Nephron (organoid): ENCODE results near the gene CCDC171.
A peak's percentile ranks its signal among the peaks of the same experiment; 100 is the strongest.

ENCODE experiments used
- H3K27ac Mint-ChIP-seq, 3 experiments: 2 replicates each; pipeline ENCODE4 v1.8.0; 2020; ENCODE audit warnings: mixed read lengths in 3 of 3, mild to moderate bottlenecking in 2 of 3, moderate library complexity in 1 of 3
- H3K27me3 Mint-ChIP-seq: 2 replicates; pipeline ENCODE4 v1.8.0; 2021; ENCODE audit warnings: low read depth, mild to moderate bottlenecking, moderate library complexity, mixed read lengths
- H3K36me3 Mint-ChIP-seq: 2 replicates; pipeline ENCODE4 v1.8.0; 2020; ENCODE audit warnings: low read depth, mixed read lengths
- H3K4me1 Mint-ChIP-seq: 2 replicates; pipeline ENCODE4 v1.8.0; 2020; ENCODE audit warnings: mixed read lengths
- H3K4me3 Mint-ChIP-seq, 3 experiments: 2 replicates each; pipeline ENCODE4 v1.8.0; 2020; ENCODE audit warnings: mild to moderate bottlenecking in 3 of 3, mixed read lengths in 3 of 3, moderate library complexity in 2 of 3
- H3K9me3 Mint-ChIP-seq: 2 replicates; pipeline ENCODE4 v1.8.0; 2020; ENCODE audit warnings: mixed read lengths
- CTCF ChIP-seq, 3 experiments: fragments of 200-600 bp; sonication (generic); IDR thresholded peaks; one replicate each; pipeline ENCODE4 v1.5.0; 2021; ENCODE audit warnings: antibody characterized with exemption in 3 of 3; ENCODE audit not compliant: unreplicated experiment in 3 of 3

The CCDC171 gene

DNA sequence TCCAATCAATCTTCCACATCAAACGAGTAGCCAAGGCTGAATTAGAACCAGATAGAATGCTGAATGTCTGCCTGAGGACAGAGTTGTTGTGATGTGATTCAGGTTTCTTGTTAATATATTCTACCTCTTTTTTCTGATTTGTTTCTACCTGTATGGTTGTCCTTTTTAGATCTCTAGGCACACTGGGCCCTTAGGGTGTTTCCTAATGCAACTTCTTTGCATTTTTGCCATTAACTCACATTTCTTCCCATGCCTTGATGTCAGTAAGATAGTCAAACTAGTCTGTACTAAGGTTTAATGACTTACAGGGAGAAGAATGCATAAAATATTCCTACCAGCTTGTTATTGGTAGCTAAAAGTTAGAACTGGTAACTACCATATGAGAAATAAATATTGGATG, 413.6 kb downstream of the CCDC171 start:
- no peak overlapping the region for H3K4me3 Mint-ChIP-seq
- no peaks in the 10 kb centered on the region for H3K27me3 Mint-ChIP-seq
- H3K9me3 Mint-ChIP-seq: no peaks in the 10 kb centered on the region
- H3K36me3 Mint-ChIP-seq: no peaks in the 10 kb centered on the region
- no peaks in the 10 kb centered on the region for H3K4me1 Mint-ChIP-seq
- no peak for TF ChIP-seq CTCF (IDR thresholded peaks at IDR 0.05; ENCODE audit: unreplicated experiment in 3 of 3)
- no peak overlapping the region for H3K27ac Mint-ChIP-seq

DNA sequence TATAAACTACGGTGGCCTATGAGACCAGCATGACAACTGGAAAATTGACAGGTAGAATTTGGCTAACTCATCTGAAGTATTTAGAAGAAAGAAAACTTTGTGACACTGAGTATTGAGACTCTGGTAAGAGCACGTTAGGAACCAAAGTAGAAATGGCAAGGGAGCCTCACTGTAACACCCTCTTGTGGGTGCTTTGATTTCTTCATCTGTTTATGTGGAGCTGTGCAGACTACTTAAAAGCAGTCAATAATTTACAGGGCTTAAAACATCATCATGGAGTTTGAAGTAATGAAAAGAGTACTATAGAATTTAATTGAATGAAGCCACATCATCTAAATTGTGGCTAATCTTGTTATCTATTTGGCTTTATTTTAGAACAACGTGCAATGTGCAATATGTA, 414.2 kb downstream of the CCDC171 start:
- no peaks in the 10 kb centered on the region for H3K27me3 Mint-ChIP-seq
- TF ChIP-seq CTCF (IDR thresholded peaks at IDR 0.05; ENCODE audit: unreplicated experiment in 3 of 3): peak in 1 of 3 experiments; percentile 26
- H3K27ac Mint-ChIP-seq: no peak overlapping the region

DNA sequence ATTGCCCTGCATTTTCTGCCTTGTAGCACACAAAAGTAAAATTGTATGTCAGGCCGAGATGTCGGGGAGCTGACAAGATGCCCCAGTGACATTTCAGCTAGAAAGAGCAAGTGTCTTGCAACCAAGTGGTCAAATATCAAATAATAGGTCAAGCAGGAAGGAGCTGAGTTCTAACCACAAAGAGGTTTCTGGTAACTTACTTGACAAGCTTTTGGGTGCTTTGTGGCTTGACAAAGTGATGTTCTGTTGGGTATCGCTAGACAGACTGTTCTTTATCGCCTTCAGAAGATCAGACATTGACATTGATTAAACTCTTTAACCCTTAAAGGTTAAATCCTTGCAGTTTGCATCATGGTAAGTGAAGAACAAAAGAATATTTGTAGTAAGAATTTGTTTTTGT, 419.9 kb downstream of the CCDC171 start:
- H3K4me1 Mint-ChIP-seq: no peaks in the 10 kb centered on the region
- no peak overlapping the region for H3K4me3 Mint-ChIP-seq
- H3K27me3 Mint-ChIP-seq: no peaks in the 10 kb centered on the region
- TF ChIP-seq CTCF (IDR thresholded peaks at IDR 0.05; ENCODE audit: unreplicated experiment in 3 of 3): no peak
- no peaks in the 10 kb centered on the region for H3K36me3 Mint-ChIP-seq
- H3K9me3 Mint-ChIP-seq: no peaks in the 10 kb centered on the region
- H3K27ac Mint-ChIP-seq: no peak overlapping the region

More for the DNA sequence above, 414.2 kb downstream of the CCDC171 start:
- no peaks in the 10 kb centered on the region for H3K9me3 Mint-ChIP-seq
- no peak overlapping the region for H3K4me3 Mint-ChIP-seq
- no peaks in the 10 kb centered on the region for H3K36me3 Mint-ChIP-seq
- no peaks in the 10 kb centered on the region for H3K4me1 Mint-ChIP-seq

- Mint-ChIP-seq H3K27ac (no peak overlapping the region), H3K27me3 (peaks cover 3% of the 10 kb centered on the region), H3K4me3 (no peak overlapping the region), H3K36me3 (no peaks in the 10 kb centered on the region), H3K9me3 (no peaks in the 10 kb centered on the region), H3K4me1 (no peaks in the 10 kb centered on the region)
- no peak for TF ChIP-seq CTCF (IDR thresholded peaks at IDR 0.05; ENCODE audit: unreplicated experiment in 3 of 3)
Measured at GRCh38 chr9:15975101-15975778, 422.4 kb downstream of the CCDC171 start.

GRCh38 chr9:15977438-15977837, 424.6 kb downstream of the CCDC171 start:
- peaks cover 3% of the 10 kb centered on the region for H3K27me3 Mint-ChIP-seq
- TF ChIP-seq CTCF (IDR thresholded peaks at IDR 0.05; ENCODE audit: unreplicated experiment in 3 of 3): no peak
- H3K27ac Mint-ChIP-seq: no peak overlapping the region
- H3K4me1 Mint-ChIP-seq: peaks cover 8% of the 10 kb centered on the region
- H3K36me3 Mint-ChIP-seq: no peaks in the 10 kb centered on the region
- peaks cover 2% of the 10 kb centered on the region for H3K9me3 Mint-ChIP-seq
- no peak overlapping the region for H3K4me3 Mint-ChIP-seq

GRCh38 chr9:15982182-15982581, 429.3 kb downstream of the CCDC171 start:
- peaks cover 8% of the 10 kb centered on the region for H3K4me1 Mint-ChIP-seq
- H3K36me3 Mint-ChIP-seq: no peaks in the 10 kb centered on the region
- peaks cover 3% of the 10 kb centered on the region for H3K27me3 Mint-ChIP-seq
- TF ChIP-seq CTCF (IDR thresholded peaks at IDR 0.05; ENCODE audit: unreplicated experiment in 3 of 3): no peak
- H3K27ac Mint-ChIP-seq: peak overlapping the region in 1 of 3 experiments; percentile 33
- no peak overlapping the region for H3K4me3 Mint-ChIP-seq
- peaks cover 3% of the 10 kb centered on the region for H3K9me3 Mint-ChIP-seq
